Stimulated activated naive CD4-positive, alpha-beta T cell treated with Interleukin-2 at 50 U/mL for 16 hours (primary cell): Measurements from ENCODE around the gene BPIFB1.

Experiments used
- DNase-seq: peaks from one replicate; lab custom pipeline; 2025; lab: John Stamatoyannopoulos, UW

BPIFB1 gene

GRCh38 chr20:33328157-33329137 lies 45.4 kb downstream of the BPIFB1 start:
- DNase-seq: no peak

GRCh38 chr20:33332905-33333456 lies 50.0 kb downstream of the BPIFB1 start:
- DNase-seq: no peak

DNA sequence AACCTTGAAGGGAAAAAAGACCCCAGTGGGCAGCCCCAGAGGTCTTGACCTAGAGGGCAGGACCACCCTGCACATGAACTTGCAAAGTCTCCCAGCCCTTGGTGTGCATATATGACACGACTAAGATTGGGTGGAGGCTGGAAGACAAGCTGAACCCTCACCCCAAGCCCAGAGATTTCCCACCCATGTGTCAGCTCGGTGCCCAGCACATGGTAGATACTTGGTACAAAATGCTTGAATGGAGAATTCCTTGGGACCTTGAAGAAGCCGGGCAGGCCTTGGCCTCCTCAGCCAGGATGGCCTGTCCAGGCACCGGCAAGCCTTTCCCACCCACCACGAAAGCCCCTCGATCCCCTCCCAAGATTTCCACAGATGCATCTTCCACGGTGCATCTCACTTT lies 50.6 kb downstream of the BPIFB1 start:
- no peak for DNase-seq

- DNase-seq: no peak
Measured at GRCh38 chr20:33334111-33334510, 51.1 kb downstream of the BPIFB1 start.

DNA sequence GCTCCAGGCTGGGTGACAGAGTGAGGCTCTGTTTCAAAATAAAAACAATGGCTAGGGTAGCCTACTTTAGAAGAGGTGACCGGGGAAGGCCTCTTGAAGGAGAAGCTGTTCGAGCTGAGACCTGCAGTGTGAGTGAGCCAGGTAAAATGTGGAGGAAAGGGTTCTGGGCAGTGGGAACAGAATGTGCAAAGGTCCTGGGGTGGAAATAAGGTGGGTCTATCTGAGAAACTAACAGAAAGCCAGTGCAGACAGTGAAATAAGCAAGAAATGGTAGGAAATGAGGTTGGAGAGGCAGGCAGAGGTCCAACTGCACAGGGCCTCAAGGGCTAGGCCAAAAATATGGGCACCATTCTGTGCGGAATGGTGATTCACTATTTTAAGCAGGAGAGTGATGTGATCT lies 53.4 kb downstream of the BPIFB1 start:
- no peak for DNase-seq

GRCh38 chr20:33337119-33337518 lies 54.1 kb downstream of the BPIFB1 start:
- no peak for DNase-seq

- no peak for DNase-seq
Measured at GRCh38 chr20:33337531-33338165, 54.6 kb downstream of the BPIFB1 start.

- DNase-seq: no peak
Measured at GRCh38 chr20:33338467-33339258, 55.6 kb downstream of the BPIFB1 start.

DNA sequence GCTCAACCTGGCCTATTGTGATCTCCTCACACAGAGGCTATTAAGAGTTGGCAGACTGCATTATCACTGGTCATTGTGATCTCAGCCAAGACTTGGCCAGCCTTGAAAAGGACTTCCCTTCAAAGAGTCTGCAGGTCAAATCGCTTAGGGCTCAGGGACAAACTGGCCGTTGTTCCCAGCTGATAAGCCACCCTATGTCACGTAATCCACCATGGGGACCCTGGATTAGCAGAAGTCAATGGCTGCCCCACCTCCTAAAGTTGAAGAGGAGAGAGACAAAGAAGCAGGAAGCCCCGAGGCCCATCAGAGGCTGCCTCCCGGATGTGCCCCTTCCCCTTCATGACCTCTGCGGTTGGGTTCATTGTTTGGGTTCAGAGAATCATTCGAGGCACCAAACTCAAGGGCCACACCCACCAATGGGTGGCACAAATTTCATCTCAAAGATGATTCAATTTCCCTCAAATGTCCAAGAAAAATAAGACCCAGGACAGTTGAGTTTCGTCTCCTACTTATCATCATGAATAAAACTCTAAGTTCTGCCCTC lies 56.6 kb downstream of the BPIFB1 start:
- DNase-seq: no peak

GRCh38 chr20:33343521-33343920 lies 60.5 kb downstream of the BPIFB1 start:
- no peak for DNase-seq

DNA sequence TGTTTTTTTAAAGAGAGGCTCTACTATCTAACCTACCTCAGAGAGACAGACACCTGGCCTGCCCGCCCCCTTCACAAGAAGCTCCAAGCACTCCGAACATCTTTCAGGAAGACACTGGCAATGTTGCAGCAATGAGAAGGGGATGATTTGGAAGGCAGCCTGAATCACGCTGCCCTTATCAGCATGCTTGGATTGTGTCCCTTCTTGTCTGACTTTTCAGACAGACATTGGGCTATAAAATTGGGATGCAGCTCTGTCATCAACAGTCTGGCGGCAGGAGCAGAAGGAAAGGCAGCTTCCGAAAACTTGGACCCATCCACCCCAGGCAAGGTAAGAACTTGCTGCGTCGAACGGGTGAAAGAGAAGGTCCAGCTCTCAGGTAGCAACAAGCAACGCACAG lies 62.3 kb downstream of the BPIFB1 start:
- DNase-seq: no peak

DNA sequence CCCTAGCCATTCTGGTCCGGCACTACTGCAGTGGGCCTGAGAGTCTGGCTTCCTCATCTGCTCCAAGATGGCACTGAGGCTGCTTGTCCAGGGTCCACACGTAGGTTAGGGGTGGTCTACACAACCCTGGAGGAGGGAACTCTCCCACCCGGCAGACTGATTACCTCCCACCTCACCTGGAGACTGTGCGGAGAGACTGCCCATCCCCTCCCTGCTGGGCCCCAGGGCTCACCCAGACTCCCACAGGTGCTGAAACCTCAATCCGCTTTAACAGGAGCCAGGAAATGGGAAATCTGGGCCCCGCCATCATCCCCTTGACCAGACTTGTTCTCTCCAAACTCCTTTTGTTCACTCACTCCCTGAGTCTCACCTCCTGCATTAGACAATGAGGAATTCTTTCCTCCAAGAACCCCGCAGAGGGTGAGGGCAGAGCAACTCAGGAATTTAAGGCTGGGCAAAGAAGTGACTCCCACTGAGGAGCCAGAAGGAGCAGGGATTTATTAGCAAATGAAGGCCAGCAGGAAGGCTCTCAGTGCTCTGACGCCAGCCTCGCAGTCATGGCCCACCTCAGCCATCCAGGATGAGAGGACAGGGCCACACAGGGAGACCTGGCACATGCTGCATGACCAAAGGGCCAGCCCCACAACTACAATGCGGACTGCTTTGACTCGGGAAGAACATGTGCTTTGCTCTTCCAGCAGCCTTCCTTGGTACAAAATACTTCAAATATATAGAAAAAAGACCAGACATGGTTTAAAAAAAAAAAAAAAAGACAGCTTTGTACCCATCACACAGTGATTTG lies 65.3 kb downstream of the BPIFB1 start:
- no peak for DNase-seq

DNA sequence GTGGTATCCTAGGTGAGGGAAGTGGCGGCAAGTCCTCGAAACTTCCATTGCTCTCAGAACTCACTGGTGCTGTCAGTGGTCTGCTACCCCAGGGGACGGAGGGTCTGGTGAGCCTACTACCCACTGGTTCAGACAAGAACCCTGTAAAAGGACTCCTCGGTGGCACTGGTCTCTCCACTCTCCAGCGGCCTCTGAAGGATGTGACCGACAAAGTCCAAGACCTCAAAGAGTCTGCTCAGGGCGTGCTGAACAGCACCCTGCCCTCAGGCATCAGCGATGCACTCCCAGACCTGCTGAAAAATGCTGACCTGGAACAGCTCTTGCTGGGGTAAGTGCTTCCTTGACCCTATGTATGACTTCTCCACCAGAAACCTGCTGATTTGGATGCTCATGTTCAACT lies 66.5 kb downstream of the BPIFB1 start:
- DNase-seq: no peak

- DNase-seq: no peak
Measured at GRCh38 chr20:33351696-33352095, 68.7 kb downstream of the BPIFB1 start.

DNA sequence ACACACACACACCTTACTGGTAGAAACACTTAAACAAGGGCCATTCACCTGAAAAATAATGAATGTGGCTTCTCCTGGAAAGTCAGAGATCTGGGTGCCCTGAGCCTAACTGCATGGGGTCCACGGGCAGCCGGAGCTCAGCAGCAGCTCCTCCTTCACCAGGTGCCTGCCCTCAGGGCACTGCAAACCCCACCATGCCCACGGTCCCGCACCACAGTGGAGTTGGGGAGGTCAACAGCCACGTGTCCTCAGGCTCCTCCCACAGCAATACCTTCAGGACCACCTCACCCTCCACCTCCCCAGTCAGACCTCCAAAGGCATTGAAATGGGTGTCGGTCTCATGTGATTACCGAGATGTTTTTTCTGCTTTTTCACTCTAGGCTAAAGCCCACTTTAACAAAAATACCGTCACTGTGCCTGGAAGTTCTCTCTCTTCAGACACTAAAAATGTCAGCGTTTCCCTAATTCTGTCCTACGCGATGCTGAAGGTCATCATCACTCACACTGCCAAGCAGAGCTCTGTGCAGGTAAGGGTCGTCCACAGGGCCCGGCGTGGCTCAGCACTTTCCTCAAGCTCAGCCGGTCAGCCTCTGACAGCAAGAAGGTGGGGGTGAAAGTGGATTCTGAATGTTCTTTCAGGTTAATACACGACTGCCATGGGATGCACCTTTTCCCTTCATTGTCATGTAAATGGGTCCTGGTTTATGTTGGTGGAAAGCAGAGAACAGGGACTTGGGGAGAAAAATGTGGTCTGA lies 69.4 kb downstream of the BPIFB1 start:
- DNase-seq: no peak

DNA sequence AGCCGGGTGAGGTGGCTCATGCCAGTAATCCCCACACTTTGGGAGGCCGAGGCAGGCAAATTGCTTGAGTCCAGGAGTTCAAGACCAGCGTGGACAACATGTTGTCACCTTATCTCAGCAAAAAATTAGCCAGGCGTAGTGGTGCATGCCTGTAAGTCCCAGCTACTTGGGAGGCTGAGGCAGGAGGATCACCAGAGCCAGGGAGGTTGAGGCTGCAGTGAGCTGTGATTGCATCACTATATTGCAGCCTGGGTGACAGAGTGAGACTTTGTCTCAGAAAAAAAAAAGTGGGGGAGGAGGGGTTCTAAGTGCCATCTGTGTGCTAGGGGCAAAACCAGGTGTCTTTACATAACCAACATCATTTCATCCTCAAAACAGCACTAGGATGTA lies 70.0 kb downstream of the BPIFB1 start:
- no peak for DNase-seq
